GM18520 (cell line): ENCODE measurements around the gene EPHA6.
"Not testable (repeated sequence)": the region's sequence is repeated elsewhere in the genome, so short reads cannot be mapped to it uniquely, and the experiment has no call there.

Experiments
- ATAC-seq: cut with Tn5 transposase; IDR thresholded peaks from one replicate; pipeline ENCODE4 v1.9.1; 2021; ENCODE audit not compliant: unreplicated experiment

The EPHA6 gene

GRCh38 chr3:97265237-97266005 lies 451.0 kb downstream of the EPHA6 start:
- no peak for ATAC-seq

GRCh38 chr3:97269202-97269601 lies 454.8 kb downstream of the EPHA6 start:
- no peak for ATAC-seq

- not testable (repeated sequence) for ATAC-seq
Observed at GRCh38 chr3:97276879-97277550, 462.6 kb downstream of the EPHA6 start.

- no peak for ATAC-seq
Observed at GRCh38 chr3:97277708-97278107, 463.3 kb downstream of the EPHA6 start.

GRCh38 chr3:97278506-97278905 lies 464.1 kb downstream of the EPHA6 start:
- no peak for ATAC-seq

- no peak for ATAC-seq
Observed at GRCh38 chr3:97291901-97292300, 477.5 kb downstream of the EPHA6 start.

GRCh38 chr3:97293596-97294131 lies 479.3 kb downstream of the EPHA6 start:
- ATAC-seq, result no peak

- no peak for ATAC-seq
Observed at GRCh38 chr3:97297032-97297431, 482.6 kb downstream of the EPHA6 start.

- ATAC-seq, result no peak
Observed at GRCh38 chr3:97301114-97301513, 486.7 kb downstream of the EPHA6 start.

GRCh38 chr3:97306226-97306625 lies 491.8 kb downstream of the EPHA6 start:
- no peak for ATAC-seq

GRCh38 chr3:97338375-97338774 lies 524.0 kb downstream of the EPHA6 start:
- no peak for ATAC-seq

GRCh38 chr3:97340940-97341339 lies 526.5 kb downstream of the EPHA6 start:
- no peak for ATAC-seq

GRCh38 chr3:97347780-97348179 lies 533.4 kb downstream of the EPHA6 start:
- ATAC-seq, result no peak

GRCh38 chr3:97350971-97351370 lies 536.6 kb downstream of the EPHA6 start:
- ATAC-seq, result no peak

GRCh38 chr3:97353176-97353575 lies 538.8 kb downstream of the EPHA6 start:
- ATAC-seq, result no peak

- ATAC-seq, result no peak
Observed at GRCh38 chr3:97359977-97360376, 545.6 kb downstream of the EPHA6 start.

GRCh38 chr3:97360804-97361203 lies 546.4 kb downstream of the EPHA6 start:
- ATAC-seq, result no peak

GRCh38 chr3:97384583-97384982 lies 570.2 kb downstream of the EPHA6 start:
- ATAC-seq, result no peak

- ATAC-seq, result no peak
Observed at GRCh38 chr3:97388774-97389173, 574.4 kb downstream of the EPHA6 start.

GRCh38 chr3:97389936-97390335 lies 575.5 kb downstream of the EPHA6 start:
- no peak for ATAC-seq

GRCh38 chr3:97391167-97391566 lies 576.8 kb downstream of the EPHA6 start:
- ATAC-seq, result no peak

GRCh38 chr3:97409612-97410011 lies 595.2 kb downstream of the EPHA6 start:
- ATAC-seq, result no peak
